IPS DF 19.7 (cell line): Measurements from ENCODE around the gene C15orf62.

Experiments used
- DNase-seq: peaks from one replicate; pipeline ENCODE4 v3.0.0-alpha.2; 2013; ENCODE audit warnings: low read depth, low spot score

Gene C15orf62

GRCh38 chr15:40755812-40756208, 14.0 kb upstream of the C15orf62 start:
- DNase-seq = no peak

GRCh38 chr15:40756938-40757337, 12.8 kb upstream of the C15orf62 start:
- no peak for DNase-seq

- DNase-seq = no peak
Observed at GRCh38 chr15:40759961-40760360, 9.8 kb upstream of the C15orf62 start.

- no peak for DNase-seq
Observed at GRCh38 chr15:40762919-40763800, 6.6 kb upstream of the C15orf62 start.

- no peak for DNase-seq
Observed at GRCh38 chr15:40763801-40764628, 5.8 kb upstream of the C15orf62 start, which contains the start of gene GCHFR. GCHFR (plus strand) TSS chr15:40764068; CDS start chr15:40764181, 113 bp downstream.

- no peak for DNase-seq
Observed at GRCh38 chr15:40764629-40765103, 5.1 kb upstream of the C15orf62 start.

GRCh38 chr15:40766194-40766815, 3.5 kb upstream of the C15orf62 start:
- no peak for DNase-seq

GRCh38 chr15:40766906-40767837, 2.6 kb upstream of the C15orf62 start:
- no peak for DNase-seq

GRCh38 chr15:40767838-40768500, 1.8 kb upstream of the C15orf62 start:
- DNase-seq = no peak

- no peak for DNase-seq
Observed at GRCh38 chr15:40768521-40769273, 1.1 kb upstream of the C15orf62 start.

GRCh38 chr15:40770147-40770721, 454 bp downstream of the C15orf62 start:
- no peak for DNase-seq

- no peak for DNase-seq
Observed at GRCh38 chr15:40771242-40771641, 1.5 kb downstream of the C15orf62 start.

- DNase-seq = no peak
Observed at GRCh38 chr15:40772014-40772413, 2.2 kb downstream of the C15orf62 start.

GRCh38 chr15:40773496-40773895, 3.7 kb downstream of the C15orf62 start:
- DNase-seq = no peak

GRCh38 chr15:40773902-40774301, 4.1 kb downstream of the C15orf62 start:
- no peak for DNase-seq

GRCh38 chr15:40775007-40775406, 5.2 kb downstream of the C15orf62 start:
- no peak for DNase-seq

- DNase-seq = no peak
Observed at GRCh38 chr15:40775740-40776536, 6.2 kb downstream of the C15orf62 start.

GRCh38 chr15:40776537-40777141, 6.9 kb downstream of the C15orf62 start:
- DNase-seq = no peak
